Measurements from ENCODE around the gene ARHGAP21.

- TF ChIP-seq POLR2A (IDR thresholded peaks at IDR 0.05) = no peak
- TF ChIP-seq CTCF (IDR thresholded peaks at IDR 0.05) = no peak
- TF ChIP-seq EP300 (IDR thresholded peaks at IDR 0.05) = no peak
- TF ChIP-seq POLR2AphosphoS5 (IDR thresholded peaks at IDR 0.05) = no peak
Measured at GRCh38 chr10:24690961-24691512, 32.6 kb downstream of the ARHGAP21 start.

Data from sigmoid colon (tissue), 4 donors.